ENCODE measurements around the gene IFI30.
"Not testable (repeated sequence)": the region's sequence is repeated elsewhere in the genome, so short reads cannot be mapped to it uniquely, and the experiment has no call there.

GRCh38 chr19:18209912-18210311, 36.3 kb downstream of the IFI30 start:
- not testable (repeated sequence) for TF ChIP-seq MAX (IDR thresholded peaks at IDR 0.05; ENCODE audit: insufficient read depth, insufficient read length); CTCF (IDR thresholded peaks at IDR 0.05; ENCODE audit: extremely low read depth in 1 of 2, insufficient read depth in 1 of 2, low read depth in 1 of 2, low read length in 2 of 2)

All from endothelial cell of umbilical vein (primary cell).